HG03457 (cell line): ENCODE results near the gene RIPPLY2.

ENCODE experiments used
- ATAC-seq: cut with Tn5 transposase; IDR thresholded peaks from one replicate; pipeline ENCODE4 v1.9.1; 2021; ENCODE audit warnings: moderate number of reproducible peaks; ENCODE audit not compliant: unreplicated experiment

The RIPPLY2 gene

DNA sequence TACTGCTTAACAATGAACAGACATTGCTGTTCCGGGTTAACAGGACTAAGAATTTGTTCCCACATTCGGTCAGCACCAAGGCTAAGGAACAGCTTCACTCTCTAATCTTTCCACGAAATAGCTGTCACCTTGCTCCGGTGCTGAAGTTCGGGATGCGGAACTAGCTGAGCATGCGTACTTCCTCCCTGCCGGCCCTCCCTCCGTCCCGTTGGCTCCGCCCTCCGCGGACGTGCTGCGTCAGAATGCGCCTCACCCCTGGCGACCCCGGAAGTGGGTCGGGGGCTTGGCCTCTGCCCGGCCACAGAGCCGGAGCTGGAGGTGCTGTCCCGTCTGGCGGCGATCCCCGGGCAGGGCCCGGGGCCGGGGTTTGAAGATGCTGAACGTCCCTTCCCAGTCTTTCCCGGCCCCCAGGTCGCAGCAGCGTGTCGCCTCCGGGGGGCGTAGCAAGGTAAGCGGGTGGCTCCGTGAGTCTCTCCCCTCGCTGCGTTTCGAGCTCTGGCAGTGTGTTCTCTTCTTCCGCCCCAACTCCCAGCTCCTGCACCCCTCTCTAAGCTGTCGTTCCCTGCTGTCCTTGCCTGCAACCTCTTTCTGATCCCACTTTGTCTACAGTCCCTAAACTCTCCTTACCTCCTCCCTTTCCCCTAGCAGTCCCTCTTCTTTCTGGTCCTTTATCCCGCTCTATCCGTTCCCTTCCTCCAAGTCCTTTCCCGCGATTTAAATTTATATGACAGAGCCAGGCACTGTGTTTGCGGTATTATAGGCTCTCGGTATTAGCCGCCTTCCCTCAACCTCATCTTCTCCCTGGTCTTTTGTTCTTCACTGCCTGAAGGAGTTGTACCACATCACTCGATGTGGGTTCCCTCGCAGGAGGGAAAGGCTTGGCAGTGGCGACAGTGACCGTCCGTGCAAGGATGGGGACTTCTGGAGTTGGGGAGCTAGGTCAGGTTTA is 6.5 kb downstream of the RIPPLY2 start, which contains the start of gene CYB5R4:
TSS of gene CYB5R4 (plus strand) at position 280 of the 949 bp plus-strand sequence. CDS start at position 374, 94 bp downstream.
- ATAC-seq, result peak; percentile 99

DNA sequence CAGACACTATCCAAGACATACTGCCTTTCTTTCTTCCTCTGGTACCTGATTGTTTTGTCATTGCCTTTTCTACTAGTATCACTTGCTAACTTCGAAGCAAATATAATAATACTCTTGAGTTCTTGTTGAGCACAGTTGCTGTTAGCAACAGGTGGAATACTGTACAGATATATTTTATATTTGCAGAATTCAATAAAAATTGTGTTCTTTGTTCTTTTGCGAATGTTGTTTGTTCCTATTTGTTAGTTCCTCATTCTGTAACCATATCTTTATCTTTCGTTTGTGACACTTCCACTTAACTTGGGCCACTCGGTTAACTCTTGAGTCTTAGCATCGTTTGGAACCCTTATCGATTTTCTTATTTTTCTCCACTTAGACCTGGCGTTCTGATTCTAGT is 7.2 kb downstream of the RIPPLY2 start:
- no peak for ATAC-seq

GRCh38 chr6:83860782-83861495 is 7.8 kb downstream of the RIPPLY2 start:
- ATAC-seq, result no peak

GRCh38 chr6:83862776-83863471 is 9.8 kb downstream of the RIPPLY2 start:
- no peak for ATAC-seq

- no peak for ATAC-seq
Observed at GRCh38 chr6:83867043-83867442, 13.9 kb downstream of the RIPPLY2 start.

DNA sequence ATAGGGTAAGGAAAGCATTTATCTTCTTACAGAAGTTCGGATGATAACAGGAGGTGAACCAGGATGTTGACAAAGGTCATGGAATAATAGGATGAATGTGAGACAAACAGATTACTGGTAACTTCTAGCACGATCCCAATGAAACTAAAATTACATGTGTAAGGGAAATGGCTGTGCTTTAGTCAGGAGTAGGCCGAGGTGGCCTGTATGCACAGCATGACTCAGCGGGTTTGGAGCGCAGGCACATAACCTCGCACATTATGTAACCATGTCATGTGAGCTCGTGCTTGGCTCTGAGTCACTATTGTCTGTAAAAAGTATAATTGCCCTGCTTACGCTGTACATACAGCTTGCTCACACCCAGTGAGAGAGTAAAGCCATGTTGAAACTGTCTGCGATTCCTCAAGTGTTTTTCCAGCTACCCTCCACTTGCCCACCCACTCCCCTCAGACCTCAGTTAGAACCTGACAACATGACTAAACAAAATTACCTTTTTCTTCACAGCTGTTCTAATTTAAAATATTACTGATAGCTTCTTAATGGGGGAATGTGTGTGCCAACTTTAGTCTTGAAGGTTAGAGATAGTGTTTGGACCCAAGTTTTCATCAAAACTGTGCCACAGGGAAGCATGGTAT is 14.5 kb downstream of the RIPPLY2 start:
- no peak for ATAC-seq

- ATAC-seq, result no peak
Observed at GRCh38 chr6:83868639-83869038, 15.5 kb downstream of the RIPPLY2 start.

- no peak for ATAC-seq
Observed at GRCh38 chr6:83870649-83871048, 17.5 kb downstream of the RIPPLY2 start.

DNA sequence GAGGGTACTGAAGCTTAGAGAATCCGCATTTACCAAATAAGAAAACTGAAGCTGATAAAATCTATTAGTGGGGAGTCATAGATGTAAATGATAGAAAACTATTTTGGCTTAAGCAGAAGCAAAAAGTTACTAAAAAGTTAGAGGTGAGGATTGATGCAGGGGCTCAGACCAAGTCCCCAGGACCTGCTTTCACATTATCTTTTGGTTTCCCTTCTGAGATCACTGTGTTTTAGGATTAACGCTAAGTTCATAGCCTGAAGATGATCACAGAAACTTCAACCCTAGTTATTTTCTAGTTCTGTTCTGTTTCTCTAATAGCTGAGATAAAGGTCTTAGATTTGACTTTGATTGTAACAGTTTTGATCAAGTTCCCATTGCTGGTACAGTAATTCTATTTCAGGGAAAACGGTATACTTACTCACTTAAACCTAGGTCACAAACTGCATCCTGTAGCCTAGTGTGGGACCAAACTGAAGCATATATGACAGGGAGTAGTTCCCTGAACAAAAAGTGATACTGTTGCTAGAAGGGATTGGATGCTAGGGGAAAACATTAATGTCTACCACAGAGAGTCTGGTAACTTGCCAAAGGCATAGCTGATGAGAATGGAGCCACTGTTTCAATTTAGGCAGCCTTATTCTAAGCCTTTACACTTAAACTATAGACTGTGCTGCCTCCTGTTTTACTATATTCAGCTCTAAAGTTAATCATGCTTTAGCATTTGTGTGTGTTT is 19.4 kb downstream of the RIPPLY2 start:
- no peak for ATAC-seq

GRCh38 chr6:83873869-83874268 is 20.7 kb downstream of the RIPPLY2 start:
- no peak for ATAC-seq

GRCh38 chr6:83875843-83876242 is 22.7 kb downstream of the RIPPLY2 start:
- ATAC-seq, result no peak

DNA sequence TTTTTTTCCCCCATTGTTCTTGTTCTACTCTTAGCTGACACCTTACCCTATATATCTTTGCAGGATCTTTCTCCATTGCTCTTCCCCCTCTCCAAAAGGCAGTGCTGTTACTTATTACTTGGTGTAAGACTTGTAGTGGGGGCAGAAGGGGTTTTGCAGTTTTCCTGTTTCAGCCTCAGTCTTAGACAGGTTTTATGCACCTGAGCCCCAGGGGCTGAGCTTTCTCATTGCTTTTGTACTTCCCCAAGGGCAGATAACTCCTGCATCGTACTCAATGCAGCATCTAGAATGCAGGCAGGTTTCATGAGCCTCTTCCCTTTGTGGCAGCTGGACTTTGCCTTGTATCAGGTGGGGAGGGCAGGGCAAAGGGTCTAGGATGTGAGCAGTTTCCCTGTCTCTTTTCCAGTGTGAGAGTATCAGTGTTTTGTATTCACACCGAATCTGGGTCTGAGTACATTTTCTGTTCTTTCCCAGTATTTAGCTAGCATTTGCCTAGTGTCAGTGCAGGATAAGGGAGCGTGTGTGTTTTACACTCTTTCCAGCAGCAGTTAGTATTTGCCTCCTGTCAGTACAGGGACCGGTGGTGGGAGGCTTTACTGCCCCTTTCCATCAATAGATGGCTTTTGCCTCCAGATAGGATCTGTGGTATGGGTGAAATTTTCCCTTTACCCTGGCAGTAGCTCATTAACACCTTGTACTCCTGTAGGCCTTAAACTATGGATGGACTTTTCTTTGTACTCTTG is 25.9 kb downstream of the RIPPLY2 start:
- ATAC-seq, result no peak

GRCh38 chr6:83879746-83880145 is 26.6 kb downstream of the RIPPLY2 start:
- ATAC-seq, result no peak

DNA sequence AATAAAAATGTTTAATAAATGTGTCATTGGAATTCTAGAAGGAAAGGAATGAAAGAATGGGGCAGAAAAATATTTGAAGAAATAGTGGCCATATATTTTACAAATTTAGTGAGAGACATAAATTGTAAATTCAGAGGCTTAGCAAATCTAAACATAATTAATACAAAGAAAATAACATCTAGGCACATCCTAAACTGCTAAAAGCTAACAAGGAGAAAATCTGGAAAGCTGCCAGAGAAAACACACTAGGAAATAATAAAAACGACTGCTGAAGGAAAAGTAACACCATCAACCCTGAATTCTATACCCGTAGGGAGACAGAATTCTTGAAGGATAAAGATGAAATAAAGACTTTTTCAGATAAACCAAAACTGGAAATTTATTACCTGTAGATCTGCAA is 30.1 kb downstream of the RIPPLY2 start:
- no peak for ATAC-seq

GRCh38 chr6:83884523-83884922 is 31.4 kb downstream of the RIPPLY2 start:
- ATAC-seq, result peak; percentile 80

DNA sequence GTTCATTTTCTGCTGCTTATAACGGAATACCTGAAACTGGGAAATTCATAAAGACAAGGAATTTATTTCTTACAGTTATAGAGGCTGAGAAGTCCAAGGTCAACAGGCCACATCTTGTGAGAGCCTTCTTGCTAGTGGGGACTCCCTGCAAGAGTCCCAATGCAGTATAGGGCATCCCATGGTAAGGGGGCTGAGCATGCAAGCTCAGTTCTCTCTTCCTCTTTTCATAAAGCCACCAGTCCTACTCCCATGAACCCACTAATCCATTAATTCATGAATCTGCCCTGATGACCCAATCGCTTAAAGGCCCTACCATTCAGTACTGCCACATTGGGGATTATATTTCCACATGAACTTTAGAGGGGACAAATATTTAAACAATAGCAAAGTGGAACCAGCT is 32.8 kb downstream of the RIPPLY2 start:
- no peak for ATAC-seq

DNA sequence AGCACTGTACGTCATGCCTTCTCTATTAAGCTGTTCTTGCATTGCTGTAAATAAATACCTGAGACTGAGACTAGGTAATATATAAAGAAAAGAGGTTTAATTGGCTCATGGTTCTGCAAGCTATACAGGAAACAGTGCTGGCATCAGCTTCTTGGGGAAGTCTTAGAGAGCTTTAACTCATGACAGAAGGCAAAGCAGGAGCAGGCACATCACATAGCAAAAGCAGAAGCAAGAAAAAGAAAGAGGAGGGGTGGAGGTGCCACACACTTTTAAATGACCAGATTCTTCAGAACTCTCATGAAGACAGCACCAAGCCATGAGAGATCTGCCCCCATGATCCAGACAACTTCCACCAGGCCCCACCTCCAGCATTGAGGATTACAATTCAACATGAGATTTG is 36.5 kb downstream of the RIPPLY2 start:
- no peak for ATAC-seq

DNA sequence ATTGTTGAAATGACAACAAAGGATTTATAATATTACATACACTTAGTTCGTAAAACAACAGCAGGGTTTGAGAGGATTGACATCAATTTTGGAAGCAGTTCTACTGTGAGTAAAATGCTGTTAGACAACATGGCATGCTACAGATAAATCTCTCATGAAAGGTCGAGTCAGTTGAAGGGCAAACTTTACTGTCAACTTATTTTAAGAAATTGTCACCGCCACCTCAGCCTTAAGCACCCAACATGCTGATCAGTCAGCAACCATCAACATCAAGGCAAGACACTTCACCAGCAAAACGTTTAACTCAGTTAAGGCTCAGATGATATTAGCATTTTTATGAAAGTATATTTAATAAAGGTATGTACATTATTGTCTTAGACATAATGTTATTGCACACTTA is 37.4 kb downstream of the RIPPLY2 start:
- ATAC-seq, result no peak

- no peak for ATAC-seq
Observed at GRCh38 chr6:83891586-83891985, 38.4 kb downstream of the RIPPLY2 start.

DNA sequence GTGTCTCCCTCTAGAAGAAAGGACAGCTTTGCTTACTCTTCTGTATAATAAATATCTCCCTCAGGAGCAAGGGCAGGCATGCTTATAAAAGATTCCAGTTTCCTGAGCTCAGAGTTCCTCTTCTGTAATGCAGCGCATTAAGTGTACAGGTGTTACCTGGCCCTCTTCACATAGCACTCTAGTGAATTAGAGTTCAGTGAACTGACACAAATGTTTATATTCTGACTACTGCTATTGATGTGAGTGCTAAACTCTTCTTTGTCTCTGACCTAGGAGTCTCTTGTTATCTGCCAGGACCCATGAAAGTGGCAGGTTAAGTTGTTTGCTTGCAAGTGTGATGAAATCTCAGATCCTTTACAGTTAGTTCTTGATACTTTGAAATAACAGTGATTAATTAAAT is 39.9 kb downstream of the RIPPLY2 start:
- ATAC-seq, result no peak
